HG03108 (cell line): ENCODE results near the gene FPR3.
"Not testable (repeated sequence)": the region's sequence is repeated elsewhere in the genome, so short reads cannot be mapped to it uniquely, and the experiment has no call there.

ENCODE experiments used
- ATAC-seq: cut with Tn5 transposase; IDR thresholded peaks from one replicate; pipeline ENCODE4 v1.9.1; 2021; ENCODE audit warnings: moderate library complexity; ENCODE audit not compliant: unreplicated experiment

FPR3 gene

DNA sequence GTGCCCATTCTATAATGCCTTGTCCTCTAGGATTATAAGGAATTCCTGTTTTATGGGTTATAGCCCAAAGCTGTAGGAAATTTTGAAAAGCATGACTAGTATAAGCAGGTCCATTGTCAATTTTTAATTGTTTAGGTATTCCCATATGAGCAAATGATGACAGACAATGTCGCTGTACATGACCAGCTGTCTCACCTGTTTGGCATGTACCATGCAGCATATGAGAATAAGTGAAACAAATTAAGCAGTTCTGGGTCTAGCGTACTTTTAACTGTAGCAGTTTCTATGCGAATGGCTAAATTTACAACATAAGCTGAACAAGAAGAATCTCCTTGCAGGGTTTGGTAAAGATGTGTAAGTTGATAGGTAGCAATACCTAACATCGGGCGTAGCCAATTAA is 11.6 kb downstream of the FPR3 start:
- not testable (repeated sequence) for ATAC-seq

DNA sequence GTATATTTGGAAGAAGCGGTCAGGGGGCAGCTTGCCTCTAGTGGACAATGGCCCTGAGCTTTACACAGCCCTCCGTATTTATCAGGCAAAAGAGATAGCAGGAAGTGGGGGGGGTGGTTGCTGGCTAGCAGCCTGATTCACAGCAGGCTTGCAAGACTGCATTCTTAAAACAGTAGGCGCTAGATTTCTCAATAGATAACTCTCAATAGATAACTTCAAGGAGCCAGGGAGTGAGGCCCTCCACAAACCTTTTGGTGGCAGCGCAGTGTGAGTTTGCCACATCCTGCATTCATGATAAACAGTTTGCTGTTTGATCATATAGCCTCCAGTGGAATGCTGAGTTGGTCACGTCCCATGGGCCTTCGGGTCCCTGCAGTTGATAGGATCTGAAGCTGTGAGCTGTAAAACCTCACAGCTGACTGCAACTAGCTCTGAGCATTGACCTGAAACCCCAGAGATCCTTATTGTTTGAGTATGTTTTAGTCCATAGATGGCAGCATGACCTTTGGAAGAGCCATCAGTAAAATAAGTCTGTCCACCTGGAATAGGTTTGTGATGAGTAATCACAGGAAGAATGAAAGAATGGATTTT is 12.2 kb downstream of the FPR3 start:
- no peak for ATAC-seq

DNA sequence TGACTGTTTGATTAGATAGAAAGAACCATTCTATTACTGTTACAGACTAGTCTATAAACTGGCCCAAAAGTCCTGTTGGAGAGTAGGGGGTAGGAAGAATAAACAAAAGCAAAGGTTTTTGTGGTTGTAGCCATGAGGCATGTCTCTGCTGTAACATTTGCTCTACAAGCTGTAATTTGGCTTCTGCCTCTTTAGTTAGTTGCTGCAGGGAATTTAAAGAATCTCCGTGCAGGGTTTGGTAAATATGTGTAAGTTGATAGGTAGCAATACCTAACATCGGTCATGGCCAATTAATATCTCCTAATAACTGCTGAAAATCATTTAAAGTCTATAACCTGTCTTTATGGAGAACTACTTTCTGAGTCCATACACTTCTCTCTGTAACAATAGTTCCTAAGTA is 13.0 kb downstream of the FPR3 start:
- ATAC-seq: no peak

DNA sequence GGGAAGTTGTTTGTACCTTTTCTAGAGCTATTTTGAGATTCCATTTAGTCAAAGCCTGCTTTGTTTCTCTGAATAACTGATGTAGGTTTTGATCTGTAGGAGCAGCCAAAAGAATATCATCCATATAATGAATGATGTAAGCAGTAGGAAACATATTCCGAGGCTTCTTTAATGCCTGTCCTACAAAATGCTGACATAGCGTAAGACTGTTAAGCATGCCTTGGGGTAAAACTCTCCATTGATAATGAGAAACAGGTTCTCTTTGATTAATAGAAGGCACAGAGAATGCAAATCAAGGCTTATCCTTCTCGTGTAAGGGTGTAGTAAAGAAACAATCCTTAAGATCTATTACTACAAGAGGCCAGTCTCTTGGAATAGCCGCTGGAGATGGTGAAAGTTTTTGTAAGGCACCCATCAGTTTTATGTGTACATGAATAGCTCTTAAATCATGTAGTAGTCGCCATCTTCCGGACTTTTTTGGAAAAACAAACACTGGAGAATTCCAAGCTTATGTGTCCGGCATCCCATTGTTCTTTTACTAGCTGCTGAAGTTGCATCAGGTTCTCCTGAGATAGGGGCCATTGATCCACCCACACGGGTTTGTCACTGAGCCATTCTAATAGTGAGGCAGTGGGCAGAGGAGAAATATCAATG is 13.5 kb downstream of the FPR3 start:
- ATAC-seq: no peak

DNA sequence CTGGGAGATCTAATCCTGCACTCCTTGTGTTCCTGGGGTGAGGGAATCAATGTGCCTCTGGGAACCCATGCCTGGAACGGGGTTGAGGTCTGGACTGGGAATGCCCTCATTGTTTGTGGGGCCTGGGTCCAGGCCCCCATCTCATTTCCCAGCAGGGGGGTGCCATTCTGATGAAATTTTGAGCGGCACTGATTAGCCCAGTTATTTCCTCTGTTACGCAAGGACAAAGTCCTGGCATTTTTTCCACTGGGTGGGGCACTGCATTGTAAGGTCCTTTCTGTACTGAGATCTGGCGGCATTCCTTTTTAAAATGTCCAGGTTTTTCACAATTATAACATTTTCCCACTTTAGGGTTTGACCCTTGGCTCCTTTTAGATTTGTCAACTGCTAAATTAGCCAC is 14.8 kb downstream of the FPR3 start:
- no peak for ATAC-seq

DNA sequence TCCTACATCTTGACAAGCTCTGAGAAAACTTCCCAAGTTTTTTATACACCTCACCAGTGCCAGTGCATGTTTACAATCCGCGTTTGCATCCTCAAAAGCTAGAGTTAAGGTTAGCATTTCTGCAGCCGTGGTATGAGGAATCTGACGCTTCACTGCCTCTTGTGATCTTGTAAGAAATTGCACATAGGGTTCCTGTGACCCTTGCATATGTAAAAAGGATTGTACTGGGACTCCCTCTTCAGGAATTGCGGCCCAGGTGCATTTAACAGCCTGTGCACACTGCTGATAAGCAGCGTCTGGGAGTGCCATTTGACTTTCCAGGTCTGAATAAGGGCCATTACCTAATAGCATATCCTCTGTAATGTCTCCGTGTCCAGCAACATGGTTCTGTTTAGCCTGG is 15.3 kb downstream of the FPR3 start:
- ATAC-seq: no peak

DNA sequence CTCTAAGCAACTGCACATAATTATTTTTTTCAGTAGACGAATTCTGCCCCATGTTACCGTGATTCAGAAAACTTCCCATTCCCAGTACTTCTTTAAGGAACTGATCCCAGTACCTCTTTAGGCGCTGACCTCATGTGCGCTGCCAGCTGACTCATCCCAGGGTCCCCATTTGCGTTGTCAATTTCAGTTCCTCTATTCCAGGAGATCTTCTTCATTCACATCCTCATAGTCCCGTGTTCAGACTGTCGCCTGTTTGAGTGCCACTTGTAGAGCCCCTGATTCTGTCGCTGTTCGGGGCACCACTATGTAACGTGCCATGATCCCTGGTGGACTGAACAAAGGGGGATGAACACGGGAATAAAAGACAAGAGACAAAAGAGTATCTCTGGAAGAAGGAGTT is 16.4 kb downstream of the FPR3 start:
- ATAC-seq: no peak

DNA sequence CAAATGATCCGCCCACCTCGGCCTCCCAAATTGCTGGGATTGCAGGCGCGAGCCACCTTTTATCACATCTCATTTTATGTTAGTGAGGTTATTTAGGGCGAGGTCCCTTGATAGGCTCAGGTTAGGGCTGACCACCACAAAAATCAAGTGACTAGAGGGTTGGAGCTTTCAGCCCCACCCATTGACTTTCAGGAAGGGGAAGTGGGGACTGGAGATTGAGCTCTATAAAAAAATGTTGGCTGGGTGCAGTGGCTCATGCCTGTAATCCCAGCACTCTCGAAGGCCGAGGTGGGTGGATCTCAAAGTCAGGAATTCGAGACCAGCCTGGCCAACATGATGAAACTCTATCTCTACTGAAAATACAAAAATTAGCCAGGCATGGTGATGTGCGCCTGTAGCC is 20.1 kb downstream of the FPR3 start:
- no peak for ATAC-seq

DNA sequence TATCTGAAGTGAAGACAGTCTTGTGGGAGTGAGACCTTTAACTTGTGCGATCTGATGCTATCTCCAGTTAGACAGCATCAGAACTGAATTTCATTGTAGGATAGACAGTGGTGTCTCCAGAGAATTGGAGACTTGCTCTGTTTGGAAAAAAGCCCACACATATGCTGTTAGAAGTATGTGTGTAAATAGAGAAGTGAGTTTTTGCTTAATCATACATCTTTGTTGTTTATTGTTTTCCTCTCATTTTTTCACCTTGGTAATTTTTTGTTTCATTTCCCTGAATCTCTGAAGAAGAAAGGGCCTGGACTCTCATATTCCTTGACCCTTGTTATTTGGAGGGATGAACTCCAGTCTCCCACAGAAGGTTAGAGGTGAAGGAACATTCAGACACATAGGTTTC is 21.8 kb downstream of the FPR3 start:
- no peak for ATAC-seq

DNA sequence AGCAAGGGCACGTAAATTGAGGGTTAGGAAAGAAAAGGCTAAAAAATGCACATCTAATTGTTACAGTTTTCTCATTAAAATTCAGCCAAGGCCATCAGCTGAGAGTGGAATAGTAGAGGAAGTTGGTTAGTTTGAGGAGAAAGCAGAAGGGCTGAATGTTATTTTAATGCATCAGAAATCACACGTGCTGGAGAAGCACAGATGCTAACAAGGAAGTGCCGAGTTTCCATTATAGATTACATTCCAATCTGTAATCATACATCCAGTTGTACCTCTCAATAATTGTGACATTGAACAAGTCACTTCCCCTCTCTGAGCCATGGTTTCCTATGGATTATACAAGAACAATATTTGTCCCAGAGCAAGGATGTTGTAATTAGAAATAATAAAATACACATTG is 25.1 kb downstream of the FPR3 start:
- no peak for ATAC-seq

DNA sequence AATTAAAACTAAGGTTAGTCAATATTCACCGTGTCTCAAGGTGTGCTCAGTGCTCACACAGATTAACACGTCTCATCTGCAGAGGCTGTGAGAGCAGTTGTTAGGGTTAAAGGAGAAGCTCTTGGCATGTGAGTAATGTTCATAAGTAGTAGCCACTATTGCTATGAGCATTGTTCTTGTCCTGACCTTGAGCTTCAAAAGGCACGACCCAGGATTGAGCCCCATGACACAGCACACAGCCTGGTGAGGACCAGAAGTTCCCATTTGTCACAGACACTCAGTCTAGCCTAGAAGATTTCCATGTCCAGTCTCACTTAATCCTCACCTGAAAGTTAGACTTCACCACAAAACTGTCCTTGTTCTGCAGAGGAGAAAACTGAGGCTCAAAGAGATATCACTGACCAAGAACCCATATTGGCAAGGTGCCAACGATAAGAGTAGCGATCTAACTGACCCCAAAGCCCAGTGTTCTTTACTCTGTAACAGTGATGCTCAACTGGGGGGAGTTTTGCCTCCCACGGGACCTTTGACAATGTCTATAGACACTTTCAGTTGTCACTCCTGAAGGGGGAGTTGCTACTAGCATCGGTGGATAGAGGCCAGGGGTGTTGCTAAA is 26.0 kb downstream of the FPR3 start:
- ATAC-seq: no peak

DNA sequence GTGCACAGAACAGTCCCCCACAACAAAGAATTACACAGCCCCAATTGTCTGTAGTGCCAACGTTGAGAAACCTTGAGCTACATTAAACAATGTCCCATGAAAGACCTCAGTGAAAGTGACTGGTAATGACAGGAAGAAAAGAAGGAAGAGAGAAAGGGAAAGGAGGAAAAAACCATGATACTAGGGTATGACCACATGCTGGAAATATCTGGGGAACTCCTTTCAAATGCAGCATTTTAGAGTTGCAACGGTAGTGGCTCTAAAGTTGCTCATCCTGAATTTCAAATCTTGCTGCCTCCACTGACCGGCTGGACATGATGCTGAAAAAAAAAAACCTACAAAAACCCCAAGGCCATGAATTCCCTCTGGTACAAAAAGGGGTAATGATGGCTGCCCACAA is 26.5 kb downstream of the FPR3 start:
- ATAC-seq: no peak

DNA sequence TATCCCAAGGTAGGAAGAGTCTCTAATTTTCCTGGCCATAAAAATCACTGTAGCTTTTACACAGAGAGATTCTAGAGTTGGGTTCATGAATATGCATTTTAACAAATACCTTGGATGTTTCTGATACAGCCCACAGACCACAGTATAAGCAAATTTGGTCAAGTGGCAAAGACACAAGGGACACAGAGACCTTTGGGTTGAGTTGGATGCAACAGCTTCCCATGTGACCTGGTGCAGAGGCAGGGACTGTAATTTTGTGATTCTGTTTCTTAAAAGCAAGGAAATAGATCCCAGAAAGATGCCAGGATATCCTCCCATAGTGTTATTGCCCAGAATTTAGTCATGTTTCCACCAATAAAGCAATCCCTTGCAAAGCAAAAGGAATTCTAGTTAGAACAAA is 27.0 kb downstream of the FPR3 start:
- no peak for ATAC-seq

DNA sequence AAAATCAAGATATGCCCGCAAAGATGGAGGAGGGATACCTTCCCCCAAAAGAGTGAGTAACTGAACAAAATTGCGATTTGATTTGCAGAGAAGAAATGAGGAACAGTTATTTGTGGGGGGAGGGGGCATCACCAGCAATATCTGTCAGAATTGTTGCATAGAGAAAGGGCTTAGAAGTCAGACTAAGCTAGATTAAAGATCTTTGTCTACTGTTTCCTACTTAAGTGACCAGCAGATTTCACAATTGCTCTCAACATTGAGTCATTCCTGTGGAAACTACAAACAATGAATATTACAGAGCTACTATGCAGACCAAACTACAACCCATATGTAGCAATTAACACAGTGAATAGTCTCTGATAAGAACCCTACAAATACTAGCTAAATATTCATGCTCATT is 27.4 kb downstream of the FPR3 start:
- ATAC-seq: no peak

DNA sequence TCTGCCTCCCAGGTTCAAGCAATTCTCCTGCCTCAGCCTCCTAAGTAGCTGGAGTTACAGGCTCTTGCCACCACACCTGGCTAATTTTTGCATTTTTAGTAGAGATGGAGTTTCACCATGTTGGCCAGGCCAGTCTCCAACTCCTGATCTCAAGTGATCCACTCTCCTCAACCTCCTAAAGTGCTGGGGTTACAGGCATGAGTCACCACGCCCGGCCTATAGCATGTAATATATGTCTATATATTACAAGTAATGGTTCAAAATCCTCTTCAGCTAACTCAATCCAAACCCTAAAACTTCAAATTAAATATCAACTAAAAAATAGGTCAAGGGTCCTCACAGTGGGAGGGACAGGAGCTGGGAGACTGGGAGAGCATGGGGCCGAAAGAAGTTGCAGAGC is 28.0 kb downstream of the FPR3 start:
- no peak for ATAC-seq

DNA sequence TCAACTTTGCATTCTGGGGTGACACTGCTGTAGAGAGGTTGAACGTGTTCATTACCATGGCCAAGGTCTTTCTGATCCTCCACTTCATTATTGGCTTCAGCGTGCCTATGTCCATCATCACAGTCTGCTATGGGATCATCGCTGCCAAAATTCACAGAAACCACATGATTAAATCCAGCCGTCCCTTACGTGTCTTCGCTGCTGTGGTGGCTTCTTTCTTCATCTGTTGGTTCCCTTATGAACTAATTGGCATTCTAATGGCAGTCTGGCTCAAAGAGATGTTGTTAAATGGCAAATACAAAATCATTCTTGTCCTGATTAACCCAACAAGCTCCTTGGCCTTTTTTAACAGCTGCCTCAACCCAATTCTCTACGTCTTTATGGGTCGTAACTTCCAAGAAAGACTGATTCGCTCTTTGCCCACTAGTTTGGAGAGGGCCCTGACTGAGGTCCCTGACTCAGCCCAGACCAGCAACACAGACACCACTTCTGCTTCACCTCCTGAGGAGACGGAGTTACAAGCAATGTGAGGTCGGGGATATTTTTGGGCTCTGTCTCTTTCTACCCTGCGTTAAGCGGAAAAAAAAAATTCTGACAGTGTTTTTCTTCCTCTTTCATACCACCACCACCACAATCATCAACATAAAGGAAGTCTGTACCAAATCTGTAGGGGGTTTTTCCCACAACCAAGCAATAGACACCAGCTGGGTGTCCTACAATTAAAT is 29.5 kb downstream of the FPR3 start:
- ATAC-seq: no peak

DNA sequence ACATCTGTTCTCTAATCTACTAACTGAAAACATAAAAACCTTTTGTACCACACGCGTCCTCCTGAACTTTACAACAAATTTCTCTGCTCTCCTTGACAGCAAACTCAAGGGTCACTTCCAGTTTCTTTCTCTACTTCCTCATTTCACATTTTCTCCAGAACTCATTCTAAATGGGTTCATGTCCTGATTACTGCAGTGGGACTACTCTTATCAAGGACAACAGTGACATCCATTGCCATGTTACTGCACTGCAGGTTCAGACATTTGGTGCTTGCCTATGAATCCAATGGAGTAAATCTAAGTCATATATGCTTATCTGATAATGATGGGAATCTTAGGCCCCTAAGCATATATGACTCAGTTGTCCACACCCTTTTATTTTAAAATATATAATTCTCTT is 35.3 kb downstream of the FPR3 start:
- no peak for ATAC-seq

DNA sequence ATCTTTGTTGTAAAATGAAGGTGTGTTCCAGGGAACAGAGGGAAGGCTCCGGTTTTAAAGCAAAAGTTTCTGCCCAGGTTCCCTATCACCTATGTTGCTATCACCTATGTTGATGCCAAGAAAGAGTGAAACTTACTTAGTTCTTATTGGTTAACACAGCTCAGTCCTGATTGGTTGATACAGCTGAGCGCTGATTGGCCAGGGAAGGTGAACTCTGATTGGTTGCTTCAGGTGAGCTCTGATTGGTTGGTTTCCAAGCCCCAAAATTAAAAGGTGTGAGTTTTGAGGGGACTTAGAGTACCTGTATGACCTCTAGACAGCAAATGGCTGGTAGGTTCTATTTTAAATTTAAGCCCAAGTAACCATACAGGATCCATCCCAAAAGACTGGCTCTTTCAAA is 42.2 kb downstream of the FPR3 start:
- ATAC-seq: no peak

DNA sequence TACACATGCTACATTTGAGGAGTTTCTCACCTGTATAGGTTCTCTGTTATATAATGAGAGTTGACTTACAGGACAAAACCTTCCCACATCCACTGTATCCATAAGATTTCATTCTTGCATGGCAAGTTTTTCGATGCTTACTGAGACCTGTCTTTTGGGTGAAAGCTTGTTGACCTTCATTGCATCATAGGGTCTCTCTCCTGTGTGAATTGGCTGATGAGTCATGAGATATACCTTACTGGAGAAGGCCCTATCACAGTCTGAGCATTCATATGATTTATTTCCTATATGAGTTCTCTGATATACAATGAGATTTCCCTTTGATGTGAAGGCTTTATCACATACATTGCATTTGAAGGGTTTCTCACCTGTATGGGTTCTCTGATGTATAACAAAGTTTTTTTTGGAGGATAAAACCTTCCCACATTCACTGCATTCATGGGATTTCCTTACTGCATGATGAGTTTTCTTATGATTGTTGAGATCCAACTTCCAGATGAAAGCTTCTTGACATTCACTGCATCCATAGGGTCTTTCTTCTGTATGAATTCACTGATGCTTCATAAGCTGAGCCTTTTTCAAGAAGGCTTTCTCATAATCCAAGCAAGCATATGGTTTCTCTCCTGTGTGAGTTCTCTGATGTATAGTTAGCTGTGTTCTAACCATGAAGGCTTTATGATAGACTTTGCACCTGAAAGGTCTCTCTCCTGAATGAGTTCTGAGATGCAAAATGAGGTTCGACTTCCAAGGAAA is 67.1 kb downstream of the FPR3 start:
- ATAC-seq: no peak

DNA sequence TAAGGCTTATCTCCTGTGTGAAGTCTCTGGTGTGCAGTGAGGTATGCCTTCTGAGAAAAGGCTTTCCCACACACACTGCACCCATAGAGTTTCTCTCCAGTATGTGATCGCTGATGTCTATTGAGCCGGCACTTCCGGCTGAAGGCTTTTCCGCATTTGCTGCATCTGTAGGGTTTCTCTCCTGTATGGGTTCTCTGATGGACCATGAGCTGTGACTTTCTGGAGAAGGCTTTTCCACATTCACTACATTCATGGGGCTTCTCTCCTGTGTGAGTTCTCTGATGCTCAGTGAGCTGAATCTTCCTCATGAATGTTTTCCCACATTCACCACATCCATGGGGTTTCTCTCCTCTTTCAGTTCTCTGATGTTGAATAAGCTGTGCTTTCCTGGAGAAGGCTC is 78.1 kb downstream of the FPR3 start:
- ATAC-seq: no peak
